ENCODE measurements around the gene PPFIA4.

- TF ChIP-seq CTCF (IDR thresholded peaks at IDR 0.05) (no peak), CREB1 (CRISPR knock-in tag; IDR thresholded peaks at IDR 0.05) (no peak), USF1 (CRISPR knock-in tag; IDR thresholded peaks at IDR 0.05) (no peak), AR (CRISPR knock-in tag; IDR thresholded peaks at IDR 0.05) (no peak), SP1 (CRISPR knock-in tag; conservative IDR thresholded peaks at IDR 0.05) (no peak), NR2C2 (CRISPR knock-in tag; IDR thresholded peaks at IDR 0.05) (no peak), E2F1 (CRISPR knock-in tag; IDR thresholded peaks at IDR 0.05) (no peak), MLX (CRISPR knock-in tag; IDR thresholded peaks at IDR 0.05) (no peak), TCF7 (CRISPR knock-in tag; IDR thresholded peaks at IDR 0.05; ENCODE audit: low read depth) (no peak), NFE2L1 (CRISPR knock-in tag; IDR thresholded peaks at IDR 0.05) (no peak), MAX (CRISPR knock-in tag; IDR thresholded peaks at IDR 0.05) (no peak), FOXJ3 (CRISPR knock-in tag; IDR thresholded peaks at IDR 0.05; ENCODE audit: borderline replicate concordance) (no peak)
Observed at GRCh38 chr1:203073469-203073868, 47.2 kb downstream of the PPFIA4 start.
